HG02885 (cell line): ENCODE measurements around the gene MPND.

Experiments used
- ATAC-seq: cut with Tn5 transposase; IDR thresholded peaks from one replicate; pipeline ENCODE4 v1.9.1; 2021; ENCODE audit warnings: mild to moderate bottlenecking; ENCODE audit not compliant: unreplicated experiment, poor library complexity

MPND gene

DNA sequence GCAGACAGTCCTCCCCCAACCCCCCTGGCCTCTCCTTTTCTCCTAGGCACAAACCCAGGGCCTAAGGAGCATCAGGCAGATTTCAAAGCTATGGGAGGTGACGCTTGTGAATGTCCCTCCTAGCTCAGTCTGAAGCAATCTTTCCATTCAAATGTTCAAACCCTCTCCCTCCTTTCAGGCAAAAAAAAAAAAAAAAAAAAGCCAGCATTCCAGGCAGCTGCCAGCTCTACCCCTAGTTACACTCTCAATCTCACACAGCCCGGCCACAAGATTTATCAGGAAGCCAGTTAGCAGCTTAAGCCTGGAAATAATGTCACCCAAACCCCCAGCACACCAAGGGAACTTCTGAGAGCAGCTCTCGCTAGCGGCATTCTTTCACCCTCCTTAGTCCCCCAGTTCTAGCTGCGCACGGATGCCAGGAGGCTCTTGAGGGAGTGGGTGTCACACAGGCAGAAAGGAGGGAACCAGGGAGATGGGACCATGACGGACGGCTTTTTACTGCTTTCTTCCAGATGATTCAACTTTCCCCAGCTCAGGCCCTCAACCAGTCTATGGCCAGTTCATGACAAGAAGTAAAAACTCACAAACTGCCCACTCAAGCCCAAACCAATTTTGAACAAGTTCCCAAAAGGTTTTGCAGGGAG lies 50.7 kb downstream of the MPND start:
- ATAC-seq, result no peak

DNA sequence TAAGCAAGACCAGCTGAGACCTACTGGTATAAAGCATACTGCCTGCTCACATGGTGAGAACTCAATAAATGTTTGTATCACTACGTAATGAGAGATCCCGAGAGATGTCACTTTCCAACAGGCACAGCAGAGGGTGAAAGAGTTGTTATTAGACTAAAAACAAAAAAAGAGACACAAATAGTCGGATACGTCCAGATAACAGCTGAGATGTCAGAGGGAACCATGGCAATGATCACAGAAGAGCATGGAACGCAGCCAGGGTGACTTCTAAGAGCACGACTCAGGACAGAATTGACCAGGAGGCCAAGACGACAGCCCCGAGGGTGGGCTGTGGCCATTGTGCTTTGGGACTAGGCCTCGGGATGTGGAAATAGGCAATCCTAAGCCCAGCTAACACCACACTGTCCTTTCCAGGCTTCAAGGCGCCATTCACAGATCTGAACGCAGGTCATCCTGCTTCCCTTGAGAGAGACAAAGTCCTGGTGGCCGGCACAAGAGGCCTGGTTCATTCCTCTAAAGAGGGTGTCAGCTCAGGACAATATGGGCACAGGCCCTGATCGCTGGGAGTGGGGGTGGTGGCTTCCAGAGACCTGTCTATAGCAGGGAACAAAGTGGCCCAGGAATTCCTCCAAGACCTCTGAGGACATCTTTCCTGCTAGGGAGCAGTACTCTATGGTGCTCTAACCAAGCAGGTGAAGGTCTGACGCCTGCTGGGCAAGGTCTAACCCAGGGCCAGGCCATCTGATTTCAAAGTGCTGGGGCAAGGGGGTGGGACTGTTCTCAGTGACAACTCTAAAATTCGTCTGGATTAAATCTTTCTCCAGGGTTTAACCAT lies 53.8 kb downstream of the MPND start:
- no peak for ATAC-seq

DNA sequence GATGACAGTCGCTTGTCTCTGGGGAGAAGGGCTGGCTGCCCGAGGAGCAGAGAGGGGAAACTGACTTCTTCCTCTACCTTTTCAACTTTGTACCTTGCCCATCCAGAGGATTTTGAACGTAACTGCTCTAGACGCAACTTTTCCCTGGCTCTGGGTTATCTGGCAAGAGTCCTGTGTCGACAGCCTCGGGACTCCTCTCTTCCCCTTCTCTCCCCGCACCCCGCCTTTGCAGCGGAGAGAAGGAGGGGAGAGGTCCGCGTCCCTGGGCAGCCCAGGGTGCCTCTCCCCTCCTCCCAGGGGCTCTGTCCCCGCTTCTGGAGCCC lies 56.4 kb downstream of the MPND start:
- ATAC-seq, result no peak

- peak; percentile 67 for ATAC-seq
Observed at GRCh38 chr19:4400135-4400936, 57.0 kb downstream of the MPND start, which contains the start of gene SH3GL1. Gene SH3GL1, minus strand, starts transcription at chr19:4400547. Its CDS starts 179 bp downstream, at chr19:4400368.

GRCh38 chr19:4401769-4402170 lies 58.4 kb downstream of the MPND start:
- ATAC-seq, result no peak

DNA sequence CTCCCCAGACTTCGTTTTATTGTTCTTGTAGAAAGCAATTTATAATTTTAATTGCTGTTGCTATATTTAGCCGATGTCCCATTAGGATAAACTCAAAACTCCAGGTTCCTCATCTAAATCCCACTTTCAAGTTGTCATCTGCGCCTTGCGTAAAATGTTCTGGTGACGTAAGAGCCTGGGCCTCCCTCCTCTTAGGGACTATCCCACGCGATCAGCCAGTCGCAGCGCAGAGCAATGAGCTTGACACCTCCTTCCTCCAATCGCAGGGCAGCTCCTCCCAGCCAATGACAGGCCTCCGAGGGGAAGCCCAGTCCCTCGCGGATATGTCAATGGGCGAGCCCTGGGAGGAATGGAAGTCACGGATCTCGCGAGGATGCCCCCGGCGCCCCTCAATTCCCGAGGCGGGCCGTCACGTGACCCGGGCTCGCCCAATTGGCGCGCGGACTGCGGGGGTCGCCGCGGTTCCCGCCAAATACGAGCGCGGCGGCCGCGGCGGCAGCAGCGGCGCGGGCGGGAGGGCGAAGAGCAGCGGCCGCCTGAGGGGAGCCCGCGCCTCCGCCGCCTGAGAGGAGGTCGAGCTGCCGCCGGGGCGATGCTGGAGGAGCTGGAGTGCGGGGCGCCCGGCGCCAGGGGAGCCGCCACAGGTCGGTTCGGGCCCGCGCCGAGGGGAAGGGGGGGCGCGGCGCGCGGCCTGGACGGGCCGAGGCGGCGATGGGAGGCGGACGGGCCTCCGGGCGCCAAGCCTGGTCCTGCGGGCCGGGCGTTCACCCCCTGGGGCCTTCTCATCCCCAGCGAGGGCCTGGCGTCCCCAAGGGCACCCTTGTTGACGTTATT lies 59.0 kb downstream of the MPND start, which contains the start of gene CHAF1A:
Gene CHAF1A, plus strand, starts transcription at position 470 of the 834 bp plus-strand sequence. Its CDS starts 123 bp downstream, at position 593.
- ATAC-seq, result peak; percentile 76

DNA sequence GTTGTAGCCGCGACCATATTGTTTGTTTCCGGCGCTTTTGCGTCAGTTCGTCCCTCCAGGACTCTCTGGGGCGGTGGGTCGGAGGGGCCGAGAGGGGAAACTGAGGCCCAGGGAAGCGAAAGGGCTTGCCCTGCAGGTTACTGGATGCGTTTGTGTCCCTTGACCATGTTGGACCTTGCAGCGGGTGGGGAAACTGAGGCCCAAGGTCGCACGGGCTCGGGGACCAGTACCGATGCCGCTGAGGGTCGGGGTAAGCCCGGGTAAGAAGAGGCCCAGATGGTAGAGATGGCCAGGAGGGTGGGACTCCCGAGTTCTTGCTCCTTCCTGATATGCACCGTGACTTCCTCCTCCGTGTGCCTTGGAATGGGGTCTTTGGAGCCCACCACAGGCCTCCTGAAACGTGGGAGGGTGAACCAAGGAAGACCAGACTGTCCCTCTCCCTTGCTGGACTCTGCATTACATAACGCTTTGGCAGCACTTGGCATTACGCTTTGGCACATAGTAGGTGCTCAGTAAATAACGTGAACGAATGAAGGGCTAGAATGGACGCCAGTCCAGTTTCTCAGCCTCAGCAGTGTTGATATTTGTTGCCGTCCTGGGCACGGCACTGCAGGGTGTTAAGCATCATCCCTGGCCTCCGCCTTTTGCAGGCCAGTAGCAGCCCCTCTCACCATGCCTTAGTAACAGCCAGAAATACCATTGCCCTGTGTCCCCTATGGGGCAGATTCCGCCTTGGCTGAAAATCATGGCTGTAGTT lies 59.8 kb downstream of the MPND start:
- ATAC-seq, result no peak

GRCh38 chr19:4405977-4406376 lies 62.6 kb downstream of the MPND start:
- no peak for ATAC-seq

GRCh38 chr19:4406626-4407025 lies 63.3 kb downstream of the MPND start:
- ATAC-seq, result no peak

DNA sequence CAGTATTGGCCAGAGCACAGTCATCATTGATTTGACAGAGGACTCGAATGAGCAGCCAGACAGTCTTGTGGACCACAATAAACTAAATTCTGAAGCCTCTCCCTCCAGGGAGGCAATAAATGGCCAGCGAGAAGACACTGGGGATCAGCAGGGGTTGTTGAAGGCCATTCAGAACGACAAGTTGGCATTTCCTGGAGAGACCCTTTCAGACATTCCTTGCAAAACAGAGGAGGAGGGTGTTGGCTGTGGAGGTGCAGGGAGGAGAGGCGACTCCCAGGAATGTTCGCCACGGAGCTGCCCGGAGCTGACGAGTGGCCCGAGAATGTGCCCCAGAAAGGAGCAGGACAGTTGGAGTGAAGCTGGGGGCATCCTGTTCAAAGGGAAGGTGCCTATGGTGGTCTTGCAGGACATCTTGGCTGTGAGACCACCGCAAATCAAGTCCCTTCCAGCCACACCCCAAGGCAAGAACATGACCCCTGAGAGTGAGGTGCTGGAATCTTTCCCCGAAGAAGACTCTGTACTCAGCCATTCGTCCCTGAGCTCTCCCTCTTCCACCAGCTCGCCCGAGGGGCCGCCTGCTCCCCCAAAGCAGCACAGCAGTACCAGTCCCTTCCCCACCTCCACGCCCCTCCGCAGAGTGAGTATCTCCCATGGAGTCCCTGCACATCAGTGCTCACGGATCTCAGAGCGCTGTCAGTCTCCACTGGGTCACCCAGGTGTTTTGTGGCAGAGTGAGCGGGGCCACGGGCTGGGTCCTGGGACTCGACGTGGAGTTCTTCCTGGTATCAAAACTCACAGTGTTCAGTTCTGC lies 66.0 kb downstream of the MPND start:
- ATAC-seq, result no peak
